HEK293 (cell line): ENCODE data around the gene RARRES2.
A peak's percentile ranks its signal among the peaks of the same experiment; 100 is the strongest.

ENCODE experiments used
- BCL11A ChIP-seq: fragments of 450-650 bp; formaldehyde crosslinking; IDR thresholded peaks from 2 replicates; pipeline ENCODE4 v1.5.1; 2016; ENCODE audit warnings: low read depth, missing biosample characterization, missing genetic modification characterization
- EGR2 ChIP-seq: fragments of 450-650 bp; formaldehyde crosslinking; IDR thresholded peaks from 2 replicates; pipeline ENCODE4 v1.5.1; 2016; ENCODE audit warnings: low read depth, missing biosample characterization, missing genetic modification characterization
- KLF7 ChIP-seq: fragments of 450-650 bp; formaldehyde crosslinking; IDR thresholded peaks from 2 replicates; pipeline ENCODE4 v1.5.1; 2016; ENCODE audit warnings: missing biosample characterization, missing genetic modification characterization, borderline replicate concordance
- KLF8 ChIP-seq: fragments of 450-650 bp; formaldehyde crosslinking; IDR thresholded peaks from 2 replicates; pipeline ENCODE4 v1.5.1; 2016; ENCODE audit warnings: missing biosample characterization, missing genetic modification characterization
- OVOL3 ChIP-seq: fragments of 450-650 bp; formaldehyde crosslinking; IDR thresholded peaks from 2 replicates; pipeline ENCODE4 v1.5.1; 2016; ENCODE audit warnings: missing biosample characterization, missing genetic modification characterization
- PRDM1 ChIP-seq: fragments of 450-650 bp; formaldehyde crosslinking; IDR thresholded peaks from 2 replicates; pipeline ENCODE4; 2016; ENCODE audit warnings: missing biosample characterization, missing genetic modification characterization
- SP7 ChIP-seq: fragments of 450-650 bp; formaldehyde crosslinking; IDR thresholded peaks from 2 replicates; pipeline ENCODE4 v1.5.1; 2016; ENCODE audit warnings: missing biosample characterization, missing genetic modification characterization
- TRIM28 ChIP-seq: IDR thresholded peaks from 2 replicates; pipeline ENCODE4 v1.6.1; 2011; ENCODE audit warnings: low read length, control low read depth, borderline replicate concordance
- WT1 ChIP-seq: fragments of 450-650 bp; formaldehyde crosslinking; IDR thresholded peaks from 2 replicates; pipeline ENCODE4 v1.5.1; 2016; ENCODE audit warnings: missing biosample characterization, missing genetic modification characterization
- YY1 ChIP-seq: fragments of 450-650 bp; formaldehyde crosslinking; IDR thresholded peaks from 2 replicates; pipeline ENCODE4 v1.5.1; 2018; ENCODE audit warnings: missing biosample characterization, missing genetic modification characterization
- ZEB2 ChIP-seq: fragments of 450-650 bp; formaldehyde crosslinking; IDR thresholded peaks from 2 replicates; pipeline ENCODE4 v1.5.1; 2016; ENCODE audit warnings: missing biosample characterization, missing genetic modification characterization
- ZNF114 ChIP-seq: fragments of 450-650 bp; formaldehyde crosslinking; IDR thresholded peaks from 2 replicates; pipeline ENCODE4 v1.5.0; 2017; ENCODE audit warnings: missing biosample characterization, missing genetic modification characterization
- ZNF121 ChIP-seq: fragments of 450-650 bp; formaldehyde crosslinking; IDR thresholded peaks from 2 replicates; pipeline ENCODE4 v1.5.1; 2016; ENCODE audit warnings: missing biosample characterization, missing genetic modification characterization
- ZNF157 ChIP-seq: fragments of 450-650 bp; formaldehyde crosslinking; IDR thresholded peaks from 2 replicates; pipeline ENCODE4 v1.5.1; 2016; ENCODE audit warnings: missing biosample characterization, missing genetic modification characterization
- ZNF169 ChIP-seq: fragments of 450-650 bp; formaldehyde crosslinking; IDR thresholded peaks from 2 replicates; pipeline ENCODE4 v1.5.1; 2016; ENCODE audit warnings: missing biosample characterization, missing genetic modification characterization
- ZNF211 ChIP-seq: fragments of 450-650 bp; formaldehyde crosslinking; IDR thresholded peaks from 2 replicates; pipeline ENCODE4 v1.5.1; 2016; ENCODE audit warnings: low read depth, missing biosample characterization, missing genetic modification characterization
- ZNF214 ChIP-seq: fragments of 450-650 bp; formaldehyde crosslinking; IDR thresholded peaks from 2 replicates; pipeline ENCODE4 v1.5.1; 2017; ENCODE audit warnings: missing biosample characterization, mild to moderate bottlenecking, missing genetic modification characterization, borderline replicate concordance
- ZNF274 ChIP-seq, 2 experiments: fragments of 200-500 bp in 1 of 2; fragments of 450-650 bp in 1 of 2; sonication (Bioruptor generic) in 1 of 2; formaldehyde crosslinking in 1 of 2; IDR thresholded peaks; 2 replicates each; pipeline versions ENCODE4 v1.5.1 to v1.6.1; 2014 to 2016; ENCODE audit warnings: borderline replicate concordance in 1 of 2, inconsistent platforms in 1 of 2, low read length in 1 of 2, missing biosample characterization in 1 of 2, missing genetic modification characterization in 1 of 2
- ZNF324 ChIP-seq: fragments of 450-650 bp; formaldehyde crosslinking; IDR thresholded peaks from 2 replicates; pipeline ENCODE4 v1.5.1; 2016; ENCODE audit warnings: missing biosample characterization, missing genetic modification characterization
- ZNF571 ChIP-seq: fragments of 450-650 bp; formaldehyde crosslinking; IDR thresholded peaks from 2 replicates; pipeline ENCODE4 v1.5.0; 2017; ENCODE audit warnings: missing biosample characterization, missing genetic modification characterization
- ZNF621 ChIP-seq: fragments of 450-650 bp; formaldehyde crosslinking; IDR thresholded peaks from 2 replicates; pipeline ENCODE4 v1.5.1; 2017; ENCODE audit warnings: missing biosample characterization, missing genetic modification characterization
- ZNF623 ChIP-seq: fragments of 450-650 bp; formaldehyde crosslinking; IDR thresholded peaks from 2 replicates; pipeline ENCODE4 v1.5.1; 2016; ENCODE audit warnings: missing biosample characterization, missing genetic modification characterization
- ZNF658 ChIP-seq: fragments of 450-650 bp; formaldehyde crosslinking; IDR thresholded peaks from 2 replicates; pipeline ENCODE4; 2016; ENCODE audit warnings: missing biosample characterization, missing genetic modification characterization
- ZNF791 ChIP-seq: fragments of 450-650 bp; formaldehyde crosslinking; IDR thresholded peaks from 2 replicates; pipeline ENCODE4 v1.5.1; 2016; ENCODE audit warnings: missing biosample characterization, missing genetic modification characterization
- ZNF837 ChIP-seq: fragments of 450-650 bp; formaldehyde crosslinking; IDR thresholded peaks from 2 replicates; pipeline ENCODE4 v1.5.1; 2016; ENCODE audit warnings: missing biosample characterization, missing genetic modification characterization
- ZSCAN23 ChIP-seq: fragments of 450-650 bp; formaldehyde crosslinking; IDR thresholded peaks from 2 replicates; pipeline ENCODE4 v1.5.1; 2016; ENCODE audit warnings: missing biosample characterization, missing genetic modification characterization
- ZSCAN30 ChIP-seq: fragments of 450-650 bp; IDR thresholded peaks from 2 replicates; pipeline ENCODE4 v1.5.1; 2018; ENCODE audit warnings: missing biosample characterization, mild to moderate bottlenecking, missing genetic modification characterization, moderate library complexity
- TF ChIP-seq, protein P1 (sequence below): fragments of 450-650 bp; formaldehyde crosslinking; IDR thresholded peaks from 2 replicates; pipeline ENCODE4 v1.5.1; 2016; ENCODE audit warnings: missing biosample characterization, missing genetic modification characterization
- TF ChIP-seq, protein P2 (sequence below): fragments of 450-650 bp; formaldehyde crosslinking; IDR thresholded peaks from 2 replicates; pipeline ENCODE4 v1.5.1; 2016; ENCODE audit warnings: missing biosample characterization, missing genetic modification characterization
- TF ChIP-seq, protein P3 (sequence below): fragments of 450-650 bp; formaldehyde crosslinking; conservative IDR thresholded peaks from 2 replicates; pipeline ENCODE4 v1.5.1; 2016; ENCODE audit warnings: low read depth, missing biosample characterization, missing genetic modification characterization

Gene RARRES2

DNA sequence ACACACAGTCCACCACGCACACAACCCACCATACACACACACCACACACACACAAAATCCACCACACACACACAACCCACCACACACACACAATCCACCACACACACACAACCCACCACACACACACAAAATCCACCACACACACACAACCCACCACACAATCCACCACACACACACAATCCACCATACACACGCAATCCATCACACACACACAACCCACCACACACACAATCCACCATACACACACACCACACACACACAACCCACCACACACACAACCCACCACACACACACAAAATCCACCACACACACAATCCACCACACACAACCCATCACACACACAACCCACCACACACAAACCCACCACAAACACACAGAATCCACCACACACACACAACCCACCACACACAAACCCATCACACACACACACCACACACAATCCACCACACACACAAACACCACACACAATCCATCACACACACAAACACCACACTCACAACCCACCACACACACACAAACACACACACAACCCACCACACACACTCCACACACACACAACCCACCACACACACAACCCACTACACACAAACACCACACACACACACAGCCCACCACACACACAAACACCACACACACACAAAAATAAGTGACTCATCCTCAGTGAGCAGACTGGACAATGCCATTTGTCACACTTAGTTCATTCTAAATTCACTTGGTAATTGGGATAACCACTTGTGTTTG is 18.4 kb upstream of the RARRES2 start (continued):
- TF ChIP-seq YY1 (no peak), BCL11A (tag by site-specific recombination) (peak; percentile 100), ZNF658 (no peak), ZNF121 (tag by site-specific recombination) (no peak), TRIM28 (peak; percentile 57; the same call in 1 of the 2 replicates), ZNF211 (tag by site-specific recombination) (no peak), ZSCAN30 (tag by site-specific recombination) (no peak), WT1 (tag by site-specific recombination) (peak; percentile 97), KLF7 (tag by site-specific recombination) (peak; percentile 64), ZSCAN23 (tag by site-specific recombination) (peak; percentile 99), ZNF274 (IDR thresholded peaks at IDR 0.05; ENCODE audit: low read length) (no peak), ZNF274 (tag by site-specific recombination; IDR thresholded peaks at IDR 0.05; ENCODE audit: borderline replicate concordance) (no peak), SP7 (tag by site-specific recombination) (peak; percentile 20; the same call in 1 of the 2 replicates), ZEB2 (peak; percentile 94), ZNF157 (tag by site-specific recombination) (peak; percentile 49; the same call in 1 of the 2 replicates), ZNF791 (tag by site-specific recombination) (no peak), ZNF169 (tag by site-specific recombination) (no peak), OVOL3 (tag by site-specific recombination) (peak; percentile 89; the same call in 1 of the 2 replicates), ZNF214 (tag by site-specific recombination) (no peak), KLF8 (tag by site-specific recombination) (peak; percentile 89), ZNF571 (no peak), ZNF837 (tag by site-specific recombination) (peak; percentile 82; the same call in 1 of the 2 replicates), ZNF114 (tag by site-specific recombination) (no peak), ZNF324 (tag by site-specific recombination) (peak; percentile 95), ZNF621 (tag by site-specific recombination) (no peak), PRDM1 (tag by site-specific recombination) (no peak), EGR2 (tag by site-specific recombination) (no peak; the same call in 1 of the 2 replicates), ZNF623 (tag by site-specific recombination) (no peak)
- TF ChIP-seq, protein P1, sequence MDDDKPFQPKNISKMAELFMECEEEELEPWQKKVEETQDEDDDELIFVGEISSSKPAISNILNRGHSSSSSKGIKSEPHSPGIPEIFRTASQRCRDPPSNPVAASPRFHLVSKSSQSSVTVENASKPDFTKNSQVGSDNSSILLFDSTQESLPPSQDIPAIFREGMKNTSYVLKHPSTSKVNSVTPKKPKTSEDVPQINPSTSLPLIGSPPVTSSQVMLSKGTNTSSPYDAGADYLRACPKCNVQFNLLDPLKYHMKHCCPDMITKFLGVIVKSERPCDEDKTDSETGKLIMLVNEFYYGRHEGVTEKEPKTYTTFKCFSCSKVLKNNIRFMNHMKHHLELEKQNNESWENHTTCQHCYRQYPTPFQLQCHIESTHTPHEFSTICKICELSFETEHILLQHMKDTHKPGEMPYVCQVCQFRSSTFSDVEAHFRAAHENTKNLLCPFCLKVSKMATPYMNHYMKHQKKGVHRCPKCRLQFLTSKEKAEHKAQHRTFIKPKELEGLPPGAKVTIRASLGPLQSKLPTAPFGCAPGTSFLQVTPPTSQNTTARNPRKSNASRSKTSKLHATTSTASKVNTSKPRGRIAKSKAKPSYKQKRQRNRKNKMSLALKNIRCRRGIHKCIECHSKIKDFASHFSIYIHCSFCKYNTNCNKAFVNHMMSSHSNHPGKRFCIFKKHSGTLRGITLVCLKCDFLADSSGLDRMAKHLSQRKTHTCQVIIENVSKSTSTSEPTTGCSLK (tag by site-specific recombination) = no peak
- TF ChIP-seq, protein P2, sequence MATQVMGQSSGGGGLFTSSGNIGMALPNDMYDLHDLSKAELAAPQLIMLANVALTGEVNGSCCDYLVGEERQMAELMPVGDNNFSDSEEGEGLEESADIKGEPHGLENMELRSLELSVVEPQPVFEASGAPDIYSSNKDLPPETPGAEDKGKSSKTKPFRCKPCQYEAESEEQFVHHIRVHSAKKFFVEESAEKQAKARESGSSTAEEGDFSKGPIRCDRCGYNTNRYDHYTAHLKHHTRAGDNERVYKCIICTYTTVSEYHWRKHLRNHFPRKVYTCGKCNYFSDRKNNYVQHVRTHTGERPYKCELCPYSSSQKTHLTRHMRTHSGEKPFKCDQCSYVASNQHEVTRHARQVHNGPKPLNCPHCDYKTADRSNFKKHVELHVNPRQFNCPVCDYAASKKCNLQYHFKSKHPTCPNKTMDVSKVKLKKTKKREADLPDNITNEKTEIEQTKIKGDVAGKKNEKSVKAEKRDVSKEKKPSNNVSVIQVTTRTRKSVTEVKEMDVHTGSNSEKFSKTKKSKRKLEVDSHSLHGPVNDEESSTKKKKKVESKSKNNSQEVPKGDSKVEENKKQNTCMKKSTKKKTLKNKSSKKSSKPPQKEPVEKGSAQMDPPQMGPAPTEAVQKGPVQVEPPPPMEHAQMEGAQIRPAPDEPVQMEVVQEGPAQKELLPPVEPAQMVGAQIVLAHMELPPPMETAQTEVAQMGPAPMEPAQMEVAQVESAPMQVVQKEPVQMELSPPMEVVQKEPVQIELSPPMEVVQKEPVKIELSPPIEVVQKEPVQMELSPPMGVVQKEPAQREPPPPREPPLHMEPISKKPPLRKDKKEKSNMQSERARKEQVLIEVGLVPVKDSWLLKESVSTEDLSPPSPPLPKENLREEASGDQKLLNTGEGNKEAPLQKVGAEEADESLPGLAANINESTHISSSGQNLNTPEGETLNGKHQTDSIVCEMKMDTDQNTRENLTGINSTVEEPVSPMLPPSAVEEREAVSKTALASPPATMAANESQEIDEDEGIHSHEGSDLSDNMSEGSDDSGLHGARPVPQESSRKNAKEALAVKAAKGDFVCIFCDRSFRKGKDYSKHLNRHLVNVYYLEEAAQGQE (tag by site-specific recombination) = no peak
- TF ChIP-seq, protein P3, sequence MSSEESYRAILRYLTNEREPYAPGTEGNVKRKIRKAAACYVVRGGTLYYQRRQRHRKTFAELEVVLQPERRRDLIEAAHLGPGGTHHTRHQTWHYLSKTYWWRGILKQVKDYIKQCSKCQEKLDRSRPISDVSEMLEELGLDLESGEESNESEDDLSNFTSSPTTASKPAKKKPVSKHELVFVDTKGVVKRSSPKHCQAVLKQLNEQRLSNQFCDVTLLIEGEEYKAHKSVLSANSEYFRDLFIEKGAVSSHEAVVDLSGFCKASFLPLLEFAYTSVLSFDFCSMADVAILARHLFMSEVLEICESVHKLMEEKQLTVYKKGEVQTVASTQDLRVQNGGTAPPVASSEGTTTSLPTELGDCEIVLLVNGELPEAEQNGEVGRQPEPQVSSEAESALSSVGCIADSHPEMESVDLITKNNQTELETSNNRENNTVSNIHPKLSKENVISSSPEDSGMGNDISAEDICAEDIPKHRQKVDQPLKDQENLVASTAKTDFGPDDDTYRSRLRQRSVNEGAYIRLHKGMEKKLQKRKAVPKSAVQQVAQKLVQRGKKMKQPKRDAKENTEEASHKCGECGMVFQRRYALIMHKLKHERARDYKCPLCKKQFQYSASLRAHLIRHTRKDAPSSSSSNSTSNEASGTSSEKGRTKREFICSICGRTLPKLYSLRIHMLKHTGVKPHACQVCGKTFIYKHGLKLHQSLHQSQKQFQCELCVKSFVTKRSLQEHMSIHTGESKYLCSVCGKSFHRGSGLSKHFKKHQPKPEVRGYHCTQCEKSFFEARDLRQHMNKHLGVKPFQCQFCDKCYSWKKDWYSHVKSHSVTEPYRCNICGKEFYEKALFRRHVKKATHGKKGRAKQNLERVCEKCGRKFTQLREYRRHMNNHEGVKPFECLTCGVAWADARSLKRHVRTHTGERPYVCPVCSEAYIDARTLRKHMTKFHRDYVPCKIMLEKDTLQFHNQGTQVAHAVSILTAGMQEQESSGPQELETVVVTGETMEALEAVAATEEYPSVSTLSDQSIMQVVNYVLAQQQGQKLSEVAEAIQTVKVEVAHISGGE (tag by site-specific recombination) = no peak; the same call in 1 of the 2 replicates
